H9 (cell line): ENCODE results near the gene SPAG4. TPM values are rescaled to one million over a fixed set of nuclear protein-coding genes. Genes with fewer than 3 reads are reported as not detected.

Experiments used
- DNase-seq: peaks from one replicate; pipeline ENCODE4 v3.0.0-alpha.2; 2017
- H2AFZ ChIP-seq: one replicate; pipeline ENCODE4 v1.6.1; 2013; ENCODE audit warnings: mild to moderate bottlenecking, low read length, control low read depth, moderate library complexity
- H2AK5ac ChIP-seq: 2 replicates; pipeline ENCODE4 v1.6.1; 2013; ENCODE audit warnings: low read length, control low read depth, mixed read lengths; ENCODE audit not compliant: insufficient read length
- H2BK120ac ChIP-seq: one replicate; pipeline ENCODE4 v1.6.1; 2013; ENCODE audit warnings: low read depth, mild to moderate bottlenecking, low read length, control low read depth, inconsistent platforms; ENCODE audit not compliant: poor library complexity, severe bottlenecking
- H2BK12ac ChIP-seq: 2 replicates; pipeline ENCODE4 v1.6.1; 2013; ENCODE audit warnings: low read length, control low read depth, mixed read lengths, low read depth; ENCODE audit not compliant: insufficient read length
- H2BK15ac ChIP-seq: 2 replicates; pipeline ENCODE4 v1.6.1; 2013; ENCODE audit warnings: low read depth, low read length, control low read depth
- H2BK20ac ChIP-seq: one replicate; pipeline ENCODE4 v1.6.1; 2013; ENCODE audit warnings: low read depth, mild to moderate bottlenecking, low read length, control low read depth, inconsistent platforms; ENCODE audit not compliant: poor library complexity, severe bottlenecking
- H2BK5ac ChIP-seq: 2 replicates; pipeline ENCODE4 v1.6.1; 2013; ENCODE audit warnings: low read length, control low read depth, mixed read lengths; ENCODE audit not compliant: insufficient read length
- H3K14ac ChIP-seq: 2 replicates; pipeline ENCODE4 v1.6.1; 2013; ENCODE audit warnings: low read length, control low read depth; ENCODE audit not compliant: insufficient read depth
- H3K18ac ChIP-seq: 2 replicates; pipeline ENCODE4 v1.6.1; 2013; ENCODE audit warnings: low read depth, mild to moderate bottlenecking, mixed read lengths, low read length, control low read depth; ENCODE audit not compliant: insufficient read length
- H3K23ac ChIP-seq: 2 replicates; pipeline ENCODE4 v1.6.1; 2013; ENCODE audit warnings: low read length, control low read depth, mixed read lengths, low read depth; ENCODE audit not compliant: insufficient read length
- H3K23me2 ChIP-seq: 2 replicates; pipeline ENCODE4 v1.6.1; 2013; ENCODE audit warnings: low read depth, mild to moderate bottlenecking, mixed read lengths, low read length, control low read depth; ENCODE audit not compliant: insufficient read length, poor library complexity, severe bottlenecking
- H3K27ac ChIP-seq: 2 replicates; pipeline ENCODE4 v1.5.1; 2013; ENCODE audit warnings: low read length, control low read depth, mixed read lengths, low read depth; ENCODE audit not compliant: insufficient read length
- H3K27me3 ChIP-seq: 2 replicates; pipeline ENCODE4 v1.6.1; 2013; ENCODE audit warnings: low read length, control low read depth, inconsistent platforms; ENCODE audit not compliant: insufficient read depth
- H3K4ac ChIP-seq: 2 replicates; pipeline ENCODE4 v1.6.1; 2013; ENCODE audit warnings: low read depth, mild to moderate bottlenecking, control low read depth, inconsistent platforms, low read length, moderate library complexity
- H3K4me1 ChIP-seq: 2 replicates; pipeline ENCODE4 v1.6.1; 2013; ENCODE audit warnings: low read length, control low read depth, inconsistent platforms; ENCODE audit not compliant: insufficient read depth
- H3K4me2 ChIP-seq: 2 replicates; pipeline ENCODE4 v1.6.1; 2013; ENCODE audit warnings: low read length, control low read depth, mixed read lengths; ENCODE audit not compliant: insufficient read length, insufficient read depth
- H3K56ac ChIP-seq: 2 replicates; pipeline ENCODE4 v1.6.1; 2013; ENCODE audit warnings: low read depth, mild to moderate bottlenecking, mixed read lengths, low read length, control low read depth; ENCODE audit not compliant: insufficient read length
- H3K79me1 ChIP-seq: 2 replicates; pipeline ENCODE4 v1.6.1; 2013; ENCODE audit warnings: low read depth, mild to moderate bottlenecking, moderate library complexity, low read length, control low read depth, inconsistent platforms; ENCODE audit not compliant: insufficient read depth, poor library complexity, severe bottlenecking
- H3K79me2 ChIP-seq: 2 replicates; pipeline ENCODE4 v1.6.1; 2013; ENCODE audit warnings: low read length, control low read depth, inconsistent platforms; ENCODE audit not compliant: insufficient read depth
- H3K9ac ChIP-seq: 2 replicates; pipeline ENCODE4 v1.6.1; 2013; ENCODE audit warnings: low read length, control low read depth, mixed read lengths; ENCODE audit not compliant: insufficient read length; ENCODE audit errors: extremely low read depth
- H3K9me3 ChIP-seq: one replicate; pipeline ENCODE4 v1.6.1; 2013; ENCODE audit warnings: low read depth, low read length, inconsistent platforms; ENCODE audit not compliant: control insufficient read depth
- H3T11ph ChIP-seq: one replicate; pipeline ENCODE4 v1.6.1; 2013; ENCODE audit warnings: mild to moderate bottlenecking, low read length, control low read depth, inconsistent platforms
- H4K20me1 ChIP-seq: one replicate; pipeline ENCODE4 v1.6.1; 2013; ENCODE audit not compliant: control insufficient read depth, insufficient read length, insufficient read depth
- H4K5ac ChIP-seq: 2 replicates; pipeline ENCODE4 v1.6.1; 2013; ENCODE audit warnings: low read depth, mild to moderate bottlenecking, mixed read lengths, low read length, control low read depth; ENCODE audit not compliant: insufficient read length
- H4K8ac ChIP-seq: replicated peaks from 2 replicates; pipeline ENCODE4 v1.6.1; 2013; ENCODE audit warnings: low read length, control low read depth, mixed read lengths, low read depth; ENCODE audit not compliant: insufficient read length
- H4K91ac ChIP-seq: 2 replicates; pipeline ENCODE4 v1.6.1; 2013; ENCODE audit warnings: low read depth, mild to moderate bottlenecking, moderate library complexity, mixed read lengths, low read length, control low read depth; ENCODE audit not compliant: insufficient read length
- H3K27ac Mint-ChIP-seq, 3 experiments: 2 replicates in 2 of 3; 3 replicates in 1 of 3; pipeline ENCODE4 v1.8.0; 2020 to 2021; ENCODE audit warnings: mixed read lengths in 3 of 3, mild to moderate bottlenecking in 1 of 3, moderate library complexity in 1 of 3
- H3K27me3 Mint-ChIP-seq: 2 replicates; pipeline ENCODE4 v1.8.0; 2021; ENCODE audit warnings: low read depth, mild to moderate bottlenecking, moderate library complexity, mixed read lengths
- H3K36me3 Mint-ChIP-seq, 3 experiments: 2 replicates in 2 of 3; 3 replicates in 1 of 3; pipeline ENCODE4 v1.8.0; 2020 to 2021; ENCODE audit warnings: low read depth in 3 of 3, mixed read lengths in 3 of 3; ENCODE audit not compliant: insufficient read depth in 1 of 3
- H3K4me1 Mint-ChIP-seq, 2 experiments: 2 replicates each; pipeline ENCODE4 v1.8.0; 2020; ENCODE audit warnings: mixed read lengths in 2 of 2
- H3K4me3 Mint-ChIP-seq, 2 experiments: 2 replicates in 1 of 2; 3 replicates in 1 of 2; pipeline ENCODE4 v1.8.0; 2020 to 2021; ENCODE audit warnings: mild to moderate bottlenecking in 2 of 2, mixed read lengths in 2 of 2, moderate library complexity in 1 of 2
- H3K9me3 Mint-ChIP-seq, 2 experiments: 2 replicates in 1 of 2; 3 replicates in 1 of 2; pipeline ENCODE4 v1.8.0; 2020; ENCODE audit warnings: mild to moderate bottlenecking in 2 of 2, mixed read lengths in 2 of 2, moderate library complexity in 1 of 2
- CTCF ChIP-seq: fragments of 200-600 bp; sonication (generic); conservative IDR thresholded peaks from 3 replicates; pipeline ENCODE4 v1.8.0; 2021; ENCODE audit warnings: antibody characterized with exemption, mild to moderate bottlenecking
- WGBS: extraction: QIAGEN DNeasy Blood & Tissue Kit; methylation state at CpG from one replicate; pipeline ENCODE4 v1.1.7; 2013; ENCODE audit warnings: missing lambda C conversion rate, low lambda C conversion rate, mixed read lengths; ENCODE audit not compliant: insufficient read length; ENCODE audit errors: extremely low coverage; 5-methylcytosine and 5-hydroxymethylcytosine counted together
- total RNA-seq: library from RNA; stranded (reverse); gene quantifications from 2 replicates; pipeline ENCODE4 v1.2.1, GENCODE V29; 2021

The SPAG4 gene
- total RNA-seq, 1 experiment from 2014 or later: 4.9 TPM

GRCh38 chr20:35662551-35662950, 46.9 kb downstream of the SPAG4 start:
- H3K9me3 Mint-ChIP-seq: no peaks in the 10 kb centered on the region; a peak in 1 of 5 replicates
- no peak for TF ChIP-seq CTCF
- Histone ChIP-seq H3K23me2 (peaks cover 9% of the 10 kb centered on the region), H3K23ac (no peak overlapping the region), H2AK5ac (no peak overlapping the region), H3K4ac (no peak overlapping the region), H4K20me1 (no peaks in the 10 kb centered on the region), H3K18ac (no peak overlapping the region), H3T11ph (no peak overlapping the region), H4K91ac (no peak overlapping the region), H4K8ac (no peak overlapping the region), H3K14ac (no peak overlapping the region), H3K79me1 (no peaks in the 10 kb centered on the region), H3K27ac (no peak overlapping the region), H2BK5ac (no peak overlapping the region), H2BK12ac (no peak overlapping the region), H3K4me2 (peak overlapping the region; percentile 88), H3K4me1 (no peaks in the 10 kb centered on the region; the same call in 1 of the 2 replicates), H3K9me3 (no peaks in the 10 kb centered on the region), H2BK15ac (no peak overlapping the region), H3K56ac (no peak overlapping the region), H2BK120ac (no peak overlapping the region), H2AFZ (no peak overlapping the region), H2BK20ac (no peak overlapping the region), H3K27me3 (no peaks in the 10 kb centered on the region), H3K9ac (peak overlapping the region; percentile 38), H3K79me2 (peaks cover 57% of the 10 kb centered on the region), H4K5ac (no peak overlapping the region)
- WGBS: no CpG with 5 or more reads among the region's 2 CpGs
- DNase-seq: no peak
- peak overlapping the region; percentile 96 to 99 for H3K4me3 Mint-ChIP-seq
- no peak overlapping the region for H3K27ac Mint-ChIP-seq
- no peaks in the 10 kb centered on the region for H3K27me3 Mint-ChIP-seq
- H3K4me1 Mint-ChIP-seq: peaks cover 40 to 44% of the 10 kb centered on the region in 2 experiments
- H3K36me3 Mint-ChIP-seq: peaks cover 0 to 2% (median 2%) of the 10 kb centered on the region in 3 experiments; a peak in 3 of 7 replicates
